Measurements from ENCODE around the gene PPP1R13B.

The PPP1R13B gene

DNA sequence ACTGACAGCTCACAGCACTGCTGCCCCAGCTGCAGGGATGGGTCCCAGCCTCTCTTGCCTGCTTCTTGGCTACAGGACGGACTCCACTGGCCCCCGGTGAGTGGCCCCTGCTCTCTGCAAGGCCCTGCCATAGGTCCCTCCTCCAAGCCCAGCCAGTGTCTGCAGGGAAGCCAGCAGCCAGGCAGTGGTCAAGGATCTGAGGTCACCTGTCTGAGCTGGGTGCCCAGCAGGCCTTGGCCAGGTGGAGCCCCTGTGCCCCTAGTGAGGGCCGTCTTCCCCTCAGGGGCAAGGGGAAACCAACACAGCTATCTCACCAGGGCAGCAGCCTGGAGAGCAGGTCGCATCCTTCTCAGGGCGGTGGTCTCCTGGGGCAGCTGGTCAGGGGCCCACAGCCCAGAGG, 145.3 kb downstream of the PPP1R13B start:
- Histone ChIP-seq H3K27ac (ENCODE audit: low read depth, low read length, severe bottlenecking) (no peak overlapping the region), H3K4me3 (ENCODE audit: extremely low read depth, insufficient read depth, low read length, poor library complexity, severe bottlenecking) (no peak overlapping the region), H3K9me3 (ENCODE audit: control insufficient read depth, low read length) (no peaks in the 10 kb centered on the region), H3K36me3 (ENCODE audit: control insufficient read depth, insufficient read depth, low read length) (peaks cover 90% of the 10 kb centered on the region), H3K4me1 (ENCODE audit: control insufficient read depth, insufficient read depth, low read length, poor library complexity, severe bottlenecking) (peaks cover 5% of the 10 kb centered on the region)
- WGBS, 2 experiments (ENCODE audit: insufficient coverage in 2 of 2): 95 to 96% methylated on average over 5 of the region's 5 CpGs

DNA sequence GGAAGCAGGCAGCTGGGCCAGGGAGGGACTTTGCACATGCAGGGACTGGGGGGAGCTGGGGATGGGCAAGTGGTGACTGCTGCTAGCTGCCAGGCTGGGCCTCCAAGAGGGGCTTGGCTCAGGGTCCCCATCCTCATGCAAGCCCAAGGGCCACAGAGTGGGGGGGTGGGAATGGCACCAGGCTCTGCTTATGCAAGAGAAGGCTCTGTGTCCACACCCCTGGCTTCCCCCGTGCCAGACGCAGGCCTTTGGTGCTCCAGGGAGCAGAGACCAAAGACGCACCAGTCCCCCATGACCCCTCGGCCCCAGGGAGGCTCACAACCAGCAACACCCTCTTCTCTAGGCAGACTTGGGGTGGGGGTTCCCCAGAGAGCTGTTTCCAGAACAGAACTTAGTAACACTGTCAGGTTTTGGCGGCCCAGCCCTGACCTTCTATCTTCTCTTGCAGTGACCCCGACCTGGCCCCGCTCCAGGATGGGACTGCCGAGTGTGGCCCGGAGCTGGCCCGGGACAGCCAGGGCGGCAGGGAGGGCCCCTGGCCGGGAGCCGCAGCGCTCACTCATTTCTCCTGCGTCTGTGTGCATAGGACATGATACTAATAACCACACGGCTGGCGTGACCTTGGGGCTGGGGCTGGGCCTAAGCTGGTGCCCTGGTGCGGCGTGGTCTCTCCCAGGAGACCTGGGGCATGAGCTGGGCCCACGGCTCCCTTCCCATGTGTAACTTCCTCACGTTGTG, 146.5 kb downstream of the PPP1R13B start:
- Histone ChIP-seq H3K36me3 (ENCODE audit: control insufficient read depth, insufficient read depth, low read length) (peaks cover 85% of the 10 kb centered on the region), H3K9me3 (ENCODE audit: control insufficient read depth, low read length) (no peaks in the 10 kb centered on the region), H3K4me3 (ENCODE audit: extremely low read depth, insufficient read depth, low read length, poor library complexity, severe bottlenecking) (no peak overlapping the region), H3K4me1 (ENCODE audit: control insufficient read depth, insufficient read depth, low read length, poor library complexity, severe bottlenecking) (peaks cover 16% of the 10 kb centered on the region), H3K27ac (ENCODE audit: low read depth, low read length, severe bottlenecking) (no peak overlapping the region)
- WGBS, 2 experiments (ENCODE audit: insufficient coverage in 2 of 2): 95 to 96% methylated on average over 15 to 20 of the region's 21 CpGs

DNA sequence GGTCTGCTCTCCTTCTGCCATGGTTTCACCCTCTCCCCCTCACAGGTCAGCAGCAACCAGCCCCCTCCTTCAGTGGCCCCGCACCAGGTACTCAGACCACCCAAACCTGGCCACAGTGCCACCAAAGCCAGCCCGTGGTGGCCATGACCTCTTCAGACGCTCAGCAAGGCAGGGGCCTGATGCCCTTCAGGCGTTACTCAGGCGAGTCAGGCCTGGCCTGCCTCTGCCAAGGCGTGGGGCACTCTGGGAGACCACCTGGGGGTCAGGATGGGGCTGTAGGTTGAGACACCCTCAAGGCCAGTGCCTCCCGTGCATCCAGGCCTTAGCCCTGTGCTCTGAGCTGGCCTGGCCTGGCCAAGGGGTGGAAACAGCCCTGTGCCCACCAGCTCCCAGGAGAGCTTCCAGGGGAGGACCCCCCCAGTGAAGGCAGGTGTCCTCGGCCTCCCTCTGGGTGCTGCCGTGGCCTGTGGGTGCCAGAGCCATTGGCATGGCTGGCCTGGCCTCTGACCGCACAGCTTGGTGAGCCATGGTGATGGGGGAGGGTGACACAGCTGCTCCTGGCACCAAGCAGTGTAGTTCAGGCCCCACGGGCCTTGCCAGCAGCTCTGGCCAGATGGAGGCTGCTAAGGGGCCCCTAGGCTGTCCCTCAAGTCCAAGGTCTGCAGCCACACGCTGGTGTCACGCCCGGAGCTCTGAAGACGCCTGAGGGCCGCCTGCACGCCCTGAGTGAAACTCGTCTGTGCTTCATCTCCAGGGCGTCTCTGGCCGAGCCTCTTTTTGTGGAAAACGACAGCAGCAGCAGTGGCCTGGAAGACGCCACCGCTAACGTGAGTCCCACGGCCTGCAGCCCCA, 147.2 kb downstream of the PPP1R13B start:
- Histone ChIP-seq H3K27ac (ENCODE audit: low read depth, low read length, severe bottlenecking) (no peak overlapping the region), H3K4me3 (ENCODE audit: extremely low read depth, insufficient read depth, low read length, poor library complexity, severe bottlenecking) (no peak overlapping the region), H3K36me3 (ENCODE audit: control insufficient read depth, insufficient read depth, low read length) (peaks cover 82% of the 10 kb centered on the region), H3K4me1 (ENCODE audit: control insufficient read depth, insufficient read depth, low read length, poor library complexity, severe bottlenecking) (peaks cover 21% of the 10 kb centered on the region), H3K9me3 (ENCODE audit: control insufficient read depth, low read length) (no peaks in the 10 kb centered on the region)
- 94 to 98% methylated on average over 21 to 24 of the region's 25 CpGs for WGBS, 2 experiments (ENCODE audit: insufficient coverage in 2 of 2)

DNA sequence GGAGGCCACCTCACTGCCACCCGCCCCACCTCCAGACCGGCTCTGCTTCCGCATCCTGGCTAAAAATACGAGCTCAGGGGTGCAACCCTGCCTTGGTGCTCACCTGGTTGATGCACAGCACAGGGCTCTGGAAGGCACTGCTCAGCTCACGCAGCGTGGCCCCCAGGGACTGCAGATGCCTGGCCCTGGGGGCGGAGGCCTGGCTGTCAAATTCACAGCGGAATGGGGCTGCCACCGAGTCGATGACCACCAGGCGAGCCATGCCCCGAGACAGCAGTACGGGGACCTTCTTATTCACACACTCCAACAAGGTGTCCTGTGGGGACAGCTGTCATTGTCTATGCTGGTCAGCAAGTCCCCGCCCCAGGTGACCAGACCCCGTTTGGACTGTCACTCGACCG, 148.1 kb downstream of the PPP1R13B start:
- peaks cover 82% of the 10 kb centered on the region for H3K36me3 ChIP-seq (ENCODE audit: control insufficient read depth, insufficient read depth, low read length)
- 95 to 98% methylated on average over 16 to 17 of the region's 17 CpGs for WGBS, 2 experiments (ENCODE audit: insufficient coverage in 2 of 2)
- H3K4me1 ChIP-seq (ENCODE audit: control insufficient read depth, insufficient read depth, low read length, poor library complexity, severe bottlenecking): peaks cover 21% of the 10 kb centered on the region
- no peak overlapping the region for H3K27ac ChIP-seq (ENCODE audit: low read depth, low read length, severe bottlenecking)
- no peaks in the 10 kb centered on the region for H3K9me3 ChIP-seq (ENCODE audit: control insufficient read depth, low read length)
- H3K4me3 ChIP-seq (ENCODE audit: extremely low read depth, insufficient read depth, low read length, poor library complexity, severe bottlenecking): no peak overlapping the region

GRCh38 chr14:103698380-103699260, 148.8 kb downstream of the PPP1R13B start:
- peaks cover 17% of the 10 kb centered on the region for H3K4me1 ChIP-seq (ENCODE audit: control insufficient read depth, insufficient read depth, low read length, poor library complexity, severe bottlenecking)
- peaks cover 83% of the 10 kb centered on the region for H3K36me3 ChIP-seq (ENCODE audit: control insufficient read depth, insufficient read depth, low read length)
- no peak overlapping the region for H3K4me3 ChIP-seq (ENCODE audit: extremely low read depth, insufficient read depth, low read length, poor library complexity, severe bottlenecking)
- H3K9me3 ChIP-seq (ENCODE audit: control insufficient read depth, low read length): no peaks in the 10 kb centered on the region
- 94 to 97% methylated on average over 29 to 33 of the region's 33 CpGs for WGBS, 2 experiments (ENCODE audit: insufficient coverage in 2 of 2)
- no peak overlapping the region for H3K27ac ChIP-seq (ENCODE audit: low read depth, low read length, severe bottlenecking)

- Histone ChIP-seq H3K4me1 (ENCODE audit: control insufficient read depth, insufficient read depth, low read length, poor library complexity, severe bottlenecking) (peaks cover 17% of the 10 kb centered on the region), H3K36me3 (ENCODE audit: control insufficient read depth, insufficient read depth, low read length) (peaks cover 84% of the 10 kb centered on the region), H3K27ac (ENCODE audit: low read depth, low read length, severe bottlenecking) (no peak overlapping the region), H3K4me3 (ENCODE audit: extremely low read depth, insufficient read depth, low read length, poor library complexity, severe bottlenecking) (no peak overlapping the region), H3K9me3 (ENCODE audit: control insufficient read depth, low read length) (no peaks in the 10 kb centered on the region)
- 96 to 97% methylated on average over 4 to 11 of the region's 14 CpGs for WGBS, 2 experiments (ENCODE audit: insufficient coverage in 2 of 2)
Measured at GRCh38 chr14:103697603-103698379, 149.6 kb downstream of the PPP1R13B start.

DNA sequence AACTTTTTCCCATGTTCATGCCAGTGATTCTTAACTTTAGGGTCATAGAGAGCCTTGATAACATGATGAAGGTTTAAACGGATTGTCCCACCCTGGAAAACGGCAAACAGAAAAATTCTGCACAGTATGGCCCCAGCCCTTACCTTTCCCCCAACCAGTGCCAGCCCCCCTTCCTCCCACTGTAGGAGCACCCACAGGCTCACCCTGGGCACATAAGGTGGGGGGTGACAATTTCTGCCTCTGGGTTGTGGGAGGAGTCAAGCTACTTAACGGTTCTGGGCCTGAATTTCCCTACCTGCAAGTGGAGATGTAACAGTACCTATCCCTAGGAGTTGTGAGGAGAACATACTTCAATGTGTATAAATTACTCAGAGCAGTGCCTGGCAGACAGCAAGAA, 150.2 kb downstream of the PPP1R13B start:
- WGBS, 2 experiments (ENCODE audit: insufficient coverage in 2 of 2): 93% methylated on average over 2 of the region's 3 CpGs; no CpG with 5 or more reads in 1 of the 2 experiments
- Histone ChIP-seq H3K4me1 (ENCODE audit: control insufficient read depth, insufficient read depth, low read length, poor library complexity, severe bottlenecking) (peaks cover 17% of the 10 kb centered on the region), H3K27ac (ENCODE audit: low read depth, low read length, severe bottlenecking) (peak overlapping the region; percentile 16), H3K36me3 (ENCODE audit: control insufficient read depth, insufficient read depth, low read length) (peaks cover 87% of the 10 kb centered on the region), H3K4me3 (ENCODE audit: extremely low read depth, insufficient read depth, low read length, poor library complexity, severe bottlenecking) (no peak overlapping the region), H3K9me3 (ENCODE audit: control insufficient read depth, low read length) (no peaks in the 10 kb centered on the region)

DNA sequence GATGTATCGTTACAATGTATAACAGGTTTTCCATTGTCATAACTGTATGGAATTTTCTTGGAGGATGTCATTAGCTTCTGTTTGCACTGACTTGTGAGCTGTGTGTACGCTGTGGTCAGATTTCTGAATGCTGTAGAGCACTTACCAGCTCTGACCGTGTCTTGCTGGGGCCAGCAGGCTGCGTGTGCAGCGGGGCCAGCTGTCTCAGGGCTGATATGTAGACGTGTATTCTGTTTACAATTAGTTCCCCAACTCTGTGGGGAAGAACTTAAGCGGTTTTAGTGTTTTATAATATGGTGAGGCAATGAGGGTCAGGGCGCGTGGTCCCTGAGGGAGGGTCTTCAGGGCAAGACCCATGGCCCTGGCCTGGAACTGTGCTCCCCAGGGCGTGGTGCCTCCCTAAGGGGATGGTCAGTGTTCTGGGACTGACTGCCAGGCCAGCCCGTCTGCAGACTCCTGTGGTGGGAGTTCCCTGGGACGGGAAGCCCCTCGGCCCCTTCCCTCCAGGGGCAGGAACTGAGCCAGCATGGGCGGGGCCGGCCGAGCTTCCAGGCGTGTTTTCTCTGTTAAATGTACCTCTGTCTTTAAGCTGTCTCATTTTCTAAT, 150.8 kb downstream of the PPP1R13B start:
- Histone ChIP-seq H3K9me3 (ENCODE audit: control insufficient read depth, low read length) (no peaks in the 10 kb centered on the region), H3K4me1 (ENCODE audit: control insufficient read depth, insufficient read depth, low read length, poor library complexity, severe bottlenecking) (peaks cover 17% of the 10 kb centered on the region), H3K4me3 (ENCODE audit: extremely low read depth, insufficient read depth, low read length, poor library complexity, severe bottlenecking) (no peak overlapping the region), H3K27ac (ENCODE audit: low read depth, low read length, severe bottlenecking) (peak overlapping the region; percentile 16), H3K36me3 (ENCODE audit: control insufficient read depth, insufficient read depth, low read length) (peaks cover 89% of the 10 kb centered on the region)
- 81 to 84% methylated on average over 15 to 16 of the region's 17 CpGs for WGBS, 2 experiments (ENCODE audit: insufficient coverage in 2 of 2)

GRCh38 chr14:103696070-103696402, 151.3 kb downstream of the PPP1R13B start:
- WGBS, 2 experiments (ENCODE audit: insufficient coverage in 2 of 2): 89 to 100% methylated on average over 5 of the region's 13 CpGs
- Histone ChIP-seq H3K4me1 (ENCODE audit: control insufficient read depth, insufficient read depth, low read length, poor library complexity, severe bottlenecking) (peaks cover 17% of the 10 kb centered on the region), H3K36me3 (ENCODE audit: control insufficient read depth, insufficient read depth, low read length) (peaks cover 89% of the 10 kb centered on the region), H3K9me3 (ENCODE audit: control insufficient read depth, low read length) (no peaks in the 10 kb centered on the region), H3K27ac (ENCODE audit: low read depth, low read length, severe bottlenecking) (no peak overlapping the region), H3K4me3 (ENCODE audit: extremely low read depth, insufficient read depth, low read length, poor library complexity, severe bottlenecking) (no peak overlapping the region)

All from mesodermal cell (in vitro differentiated cells).